ENCODE results near the gene EIF3D. TPM values are rescaled to one million over a fixed set of nuclear protein-coding genes. Genes with fewer than 3 reads are reported as not detected.

Gene EIF3D
- total RNA-seq, 6 experiments from 2014 or later: 163 to 177 (median 172) TPM

DNA sequence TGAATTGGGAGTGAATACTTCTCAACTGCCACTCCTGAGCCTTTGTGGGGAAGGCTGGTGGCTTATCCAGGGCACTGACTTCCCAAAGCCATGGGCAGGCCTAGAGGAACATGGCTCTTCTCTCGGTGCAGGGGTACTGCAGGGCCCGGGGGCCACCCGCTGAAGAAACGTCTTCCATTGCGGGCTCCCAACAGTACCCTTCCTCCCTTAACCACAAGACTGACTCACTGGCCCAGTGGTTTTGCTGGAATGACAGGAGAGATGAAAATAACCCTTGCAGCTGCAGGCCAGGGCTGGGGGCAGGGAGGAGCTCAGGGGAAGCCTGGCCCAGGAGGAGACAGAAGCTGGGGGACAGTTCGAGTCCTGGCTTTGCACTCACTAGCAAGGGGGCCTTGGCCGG, 61.0 kb downstream of the EIF3D start:
- Mint-ChIP-seq H3K36me3 (ENCODE audit: low read depth) (peaks cover 15% of the 10 kb centered on the region), H3K4me1 (ENCODE audit: low read depth) (peaks cover 79% of the 10 kb centered on the region), H3K27me3 (ENCODE audit: insufficient read depth) (peaks cover 4% of the 10 kb centered on the region; the same call in 1 of the 2 replicates), H3K9me3 (no peaks in the 10 kb centered on the region), H3K4me3 (peak overlapping the region; percentile 76), H3K27ac (peak overlapping the region; percentile 95)
- no peak for TF ChIP-seq CTCF (IDR thresholded peaks at IDR 0.05)
- peak; percentile 93 for DNase-seq

DNA sequence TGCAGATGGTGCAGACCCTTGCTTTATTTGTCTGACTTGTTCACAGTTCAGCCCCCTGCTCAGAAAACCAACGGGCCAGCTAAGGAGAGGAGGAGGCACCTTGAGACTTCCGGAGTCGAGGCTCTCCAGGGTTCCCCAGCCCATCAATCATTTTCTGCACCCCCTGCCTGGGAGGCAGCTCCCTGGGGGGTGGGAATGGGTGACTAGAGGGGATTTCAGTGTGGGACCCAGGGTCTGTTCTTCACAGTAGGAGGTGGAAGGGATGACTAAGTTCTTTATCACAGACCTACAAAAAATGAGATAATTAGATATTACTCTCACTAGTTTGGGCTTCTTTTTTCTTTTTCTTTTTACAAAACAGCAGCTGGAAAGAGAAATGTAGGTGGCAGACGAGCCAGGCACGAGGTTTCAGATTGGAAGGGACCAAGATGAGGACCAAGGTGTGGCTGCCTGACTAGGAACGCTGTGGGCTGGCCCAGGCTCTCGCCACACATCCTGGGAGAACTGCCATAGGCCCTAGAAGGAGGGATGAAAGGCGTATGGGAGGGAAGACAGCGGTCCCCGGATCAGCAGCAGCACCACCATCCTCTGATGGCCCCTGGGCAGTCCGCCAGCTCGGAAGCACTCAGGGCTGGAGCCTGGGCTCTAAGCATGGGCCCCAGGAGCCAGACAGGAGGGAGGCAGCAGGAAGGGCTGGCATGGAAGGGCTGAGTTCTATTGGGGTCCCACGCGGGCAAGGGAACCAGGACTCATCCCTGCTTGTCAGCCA, 61.7 kb downstream of the EIF3D start:
- H3K9me3 Mint-ChIP-seq: no peaks in the 10 kb centered on the region
- H3K4me3 Mint-ChIP-seq: peak overlapping the region; percentile 76
- peaks cover 78% of the 10 kb centered on the region for H3K4me1 Mint-ChIP-seq (ENCODE audit: low read depth)
- peaks cover 4% of the 10 kb centered on the region; the same call in 1 of the 2 replicates for H3K27me3 Mint-ChIP-seq (ENCODE audit: insufficient read depth)
- DNase-seq: peak; percentile 79
- peaks cover 12% of the 10 kb centered on the region for H3K36me3 Mint-ChIP-seq (ENCODE audit: low read depth)
- peak overlapping the region; percentile 95 for H3K27ac Mint-ChIP-seq
- TF ChIP-seq CTCF (IDR thresholded peaks at IDR 0.05): no peak

GRCh38 chr22:36466258-36466657, 62.7 kb downstream of the EIF3D start:
- TF ChIP-seq CTCF (IDR thresholded peaks at IDR 0.05): no peak

DNA sequence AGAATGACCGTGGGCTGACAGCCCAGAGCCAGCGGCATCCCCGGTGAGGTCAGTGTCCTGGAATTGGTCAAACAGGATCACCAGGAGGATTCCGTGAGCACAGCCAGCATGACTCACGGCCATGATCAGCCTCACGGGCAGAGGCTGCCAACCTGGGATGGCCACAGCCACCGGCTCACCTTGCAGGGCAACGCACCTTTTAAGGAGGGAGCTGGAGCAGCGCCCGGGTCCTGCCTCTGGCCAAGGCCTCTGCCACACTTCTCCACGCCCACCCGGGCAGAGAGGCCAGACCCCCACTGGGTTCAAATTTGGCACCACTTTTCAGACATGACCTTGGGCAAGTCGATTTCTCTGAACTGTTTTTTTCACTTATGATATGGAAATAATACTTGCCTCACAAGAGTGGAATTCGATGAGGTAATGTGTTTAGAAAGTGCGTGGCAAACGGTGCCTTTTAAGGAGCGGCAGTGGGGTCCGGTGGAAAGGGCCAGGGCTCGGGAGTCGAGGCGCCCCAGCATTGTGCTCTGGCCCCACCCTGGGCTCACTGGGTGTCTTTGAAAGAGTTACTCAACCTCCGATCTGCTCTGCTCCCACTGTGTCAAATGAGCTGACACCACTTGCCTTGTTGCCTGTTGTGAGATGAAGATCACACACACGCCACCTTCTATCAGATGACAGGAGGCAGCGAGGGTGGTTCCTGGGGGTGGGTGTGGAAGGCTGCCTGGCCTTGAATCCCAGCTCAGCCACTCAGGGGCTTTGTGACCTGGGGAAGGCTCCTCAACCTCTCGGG, 63.5 kb downstream of the EIF3D start:
- Mint-ChIP-seq H3K4me3 (peak overlapping the region; percentile 61), H3K27me3 (ENCODE audit: insufficient read depth) (peaks cover 4% of the 10 kb centered on the region; the same call in 1 of the 2 replicates), H3K36me3 (ENCODE audit: low read depth) (no peaks in the 10 kb centered on the region; the same call in 1 of the 2 replicates), H3K9me3 (no peaks in the 10 kb centered on the region), H3K4me1 (ENCODE audit: low read depth) (peaks cover 73% of the 10 kb centered on the region), H3K27ac (peak overlapping the region; percentile 95)
- DNase-seq: peak; percentile 92
- no peak for TF ChIP-seq CTCF (IDR thresholded peaks at IDR 0.05)

More at GRCh38 chr22:36466258-36466657, 62.7 kb downstream of the EIF3D start:
- Mint-ChIP-seq H3K4me3 (no peak overlapping the region), H3K36me3 (ENCODE audit: low read depth) (peaks cover 2% of the 10 kb centered on the region; the same call in 1 of the 2 replicates), H3K4me1 (ENCODE audit: low read depth) (peaks cover 78% of the 10 kb centered on the region), H3K27ac (peak overlapping the region; percentile 95), H3K27me3 (ENCODE audit: insufficient read depth) (peaks cover 4% of the 10 kb centered on the region; the same call in 1 of the 2 replicates), H3K9me3 (no peaks in the 10 kb centered on the region)
- no peak for DNase-seq

DNA sequence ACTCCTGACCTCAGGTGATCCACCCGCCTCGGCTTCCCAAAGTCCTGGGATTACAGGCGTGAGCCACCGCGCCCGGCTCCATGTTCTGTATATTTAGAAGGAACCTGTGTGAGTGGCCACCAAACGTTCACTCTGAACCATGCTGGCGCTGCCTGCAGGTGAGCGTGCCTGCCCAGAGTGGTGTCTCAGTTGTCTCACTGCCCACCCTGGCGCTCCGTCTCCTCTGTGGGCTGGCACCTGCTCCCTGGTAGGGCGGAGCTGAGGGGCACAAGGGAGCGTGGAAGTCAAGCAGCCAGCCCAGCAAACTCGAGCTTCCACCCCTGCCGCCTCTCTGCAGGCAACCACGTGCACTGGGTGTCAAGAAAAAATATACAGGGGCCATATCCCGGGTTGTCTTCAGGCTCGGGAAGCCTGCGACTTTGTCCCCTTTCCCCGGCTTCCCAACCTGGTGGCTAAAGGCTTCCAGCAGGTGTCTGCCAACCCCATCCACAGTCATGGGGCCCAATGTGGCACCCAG, 64.2 kb downstream of the EIF3D start:
- H3K27me3 Mint-ChIP-seq (ENCODE audit: insufficient read depth): peaks cover 4% of the 10 kb centered on the region; the same call in 1 of the 2 replicates
- H3K4me3 Mint-ChIP-seq: peak overlapping the region; percentile 61
- DNase-seq: no peak
- no peaks in the 10 kb centered on the region; the same call in 1 of the 2 replicates for H3K36me3 Mint-ChIP-seq (ENCODE audit: low read depth)
- peaks cover 66% of the 10 kb centered on the region for H3K4me1 Mint-ChIP-seq (ENCODE audit: low read depth)
- peak overlapping the region; percentile 95 for H3K27ac Mint-ChIP-seq
- no peak for TF ChIP-seq CTCF (IDR thresholded peaks at IDR 0.05)
- no peaks in the 10 kb centered on the region for H3K9me3 Mint-ChIP-seq
